ENCODE measurements around the gene PLEKHN1.

- TF ChIP-seq, protein P1, sequence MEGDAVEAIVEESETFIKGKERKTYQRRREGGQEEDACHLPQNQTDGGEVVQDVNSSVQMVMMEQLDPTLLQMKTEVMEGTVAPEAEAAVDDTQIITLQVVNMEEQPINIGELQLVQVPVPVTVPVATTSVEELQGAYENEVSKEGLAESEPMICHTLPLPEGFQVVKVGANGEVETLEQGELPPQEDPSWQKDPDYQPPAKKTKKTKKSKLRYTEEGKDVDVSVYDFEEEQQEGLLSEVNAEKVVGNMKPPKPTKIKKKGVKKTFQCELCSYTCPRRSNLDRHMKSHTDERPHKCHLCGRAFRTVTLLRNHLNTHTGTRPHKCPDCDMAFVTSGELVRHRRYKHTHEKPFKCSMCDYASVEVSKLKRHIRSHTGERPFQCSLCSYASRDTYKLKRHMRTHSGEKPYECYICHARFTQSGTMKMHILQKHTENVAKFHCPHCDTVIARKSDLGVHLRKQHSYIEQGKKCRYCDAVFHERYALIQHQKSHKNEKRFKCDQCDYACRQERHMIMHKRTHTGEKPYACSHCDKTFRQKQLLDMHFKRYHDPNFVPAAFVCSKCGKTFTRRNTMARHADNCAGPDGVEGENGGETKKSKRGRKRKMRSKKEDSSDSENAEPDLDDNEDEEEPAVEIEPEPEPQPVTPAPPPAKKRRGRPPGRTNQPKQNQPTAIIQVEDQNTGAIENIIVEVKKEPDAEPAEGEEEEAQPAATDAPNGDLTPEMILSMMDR (conservative IDR thresholded peaks at IDR 0.05), result no peak
- no peak for TF ChIP-seq EZH2 (IDR thresholded peaks at IDR 0.05; ENCODE audit: low read depth)
Observed at GRCh38 chr1:1006305-1007159, 40.2 kb downstream of the PLEKHN1 start.
